Measurements from ENCODE around the gene BEGAIN.

DNA sequence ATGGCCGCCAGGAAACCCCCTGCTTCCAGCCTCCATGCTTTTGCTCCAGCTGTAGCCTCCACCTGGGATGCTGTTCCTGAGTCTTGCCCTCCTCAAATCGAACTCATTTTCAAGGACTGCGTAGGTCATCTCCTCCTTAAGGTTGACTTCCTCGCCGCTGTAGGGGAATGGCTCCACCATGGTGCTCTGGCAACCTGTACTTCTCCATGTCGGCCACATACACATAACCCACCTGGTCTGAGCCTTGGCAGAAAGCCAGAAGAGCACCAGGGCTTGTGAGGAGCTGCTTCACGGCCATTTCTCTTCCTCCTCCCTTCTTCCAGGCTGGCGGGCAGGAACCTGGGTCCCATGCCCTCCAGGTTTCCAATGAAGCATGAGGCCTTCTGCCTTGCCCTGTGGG lies 36.7 kb upstream of the BEGAIN start:
- TF ChIP-seq RNF2 (IDR thresholded peaks at IDR 0.05; ENCODE audit: borderline replicate concordance, low read depth) (no peak), CEBPB (IDR thresholded peaks at IDR 0.05) (no peak)

Data from A549 (cell line).